Erythroblast (primary cell): ENCODE measurements around the gene AP1B1.

Source experiments
- GATA1 ChIP-seq: IDR thresholded peaks from 2 replicates; pipeline ENCODE4 v1.6.1; 2011; ENCODE audit warnings: low read depth, mild to moderate bottlenecking, control low read depth, low read length, moderate library complexity
- POLR2A ChIP-seq: IDR thresholded peaks from 2 replicates; pipeline ENCODE4 v1.6.1; 2011; ENCODE audit warnings: mild to moderate bottlenecking, low read length

- TF ChIP-seq POLR2A (no peak), GATA1 (no peak)
These were observed 80.1 kb downstream of the AP1B1 start for GRCh38 chr22:29308148-29308790.
